GM18505 (cell line): ENCODE measurements around the gene GLI1.
A peak's percentile ranks its signal among the peaks of the same experiment; 100 is the strongest.
"Not testable (repeated sequence)": the region's sequence is repeated elsewhere in the genome, so short reads cannot be mapped to it uniquely, and the experiment has no call there.

Experiments used
- ATAC-seq: cut with Tn5 transposase; IDR thresholded peaks from one replicate; pipeline ENCODE4 v1.9.1; 2021; ENCODE audit not compliant: unreplicated experiment
- POLR2A ChIP-seq: IDR thresholded peaks from 4 replicates; pipeline ENCODE4 v1.6.1; 2011; ENCODE audit warnings: borderline replicate concordance; ENCODE audit not compliant: insufficient read depth, insufficient read length; ENCODE audit errors: extremely low read depth

GLI1 gene

GRCh38 chr12:57459750-57460467, at the start of gene GLI1:
GLI1 (plus strand) TSS chr12:57459785; CDS start chr12:57463692, 3,907 bp downstream.
- TF ChIP-seq POLR2A = no peak
- ATAC-seq = no peak

- ATAC-seq = no peak
- no peak for TF ChIP-seq POLR2A
Observed at GRCh38 chr12:57410534-57410933, 49.1 kb upstream of the GLI1 start.

GRCh38 chr12:57414160-57414559, 45.4 kb upstream of the GLI1 start:
- ATAC-seq = not testable (repeated sequence)

GRCh38 chr12:57415088-57415487, 44.5 kb upstream of the GLI1 start:
- ATAC-seq = no peak
- TF ChIP-seq POLR2A = no peak

- no peak for TF ChIP-seq POLR2A
- ATAC-seq = no peak
Observed at GRCh38 chr12:57416039-57416996, 43.3 kb upstream of the GLI1 start.

- ATAC-seq = no peak
Observed at GRCh38 chr12:57418255-57418654, 41.3 kb upstream of the GLI1 start.

GRCh38 chr12:57419495-57419894, 40.1 kb upstream of the GLI1 start:
- ATAC-seq = no peak
- TF ChIP-seq POLR2A = no peak

More at GRCh38 chr12:57418255-57418654, 41.3 kb upstream of the GLI1 start:
- no peak for TF ChIP-seq POLR2A

- no peak for ATAC-seq
- no peak for TF ChIP-seq POLR2A
Observed at GRCh38 chr12:57420482-57420881, 39.1 kb upstream of the GLI1 start.

GRCh38 chr12:57426948-57427347, 32.6 kb upstream of the GLI1 start:
- not testable (repeated sequence) for ATAC-seq

GRCh38 chr12:57428965-57429364, 30.6 kb upstream of the GLI1 start:
- no peak for TF ChIP-seq POLR2A
- no peak for ATAC-seq

GRCh38 chr12:57429473-57430111, 30.0 kb upstream of the GLI1 start:
- no peak for ATAC-seq

GRCh38 chr12:57430112-57430930, 29.3 kb upstream of the GLI1 start:
- peak; percentile 44 for ATAC-seq
- no peak for TF ChIP-seq POLR2A

More at GRCh38 chr12:57429473-57430111, 30.0 kb upstream of the GLI1 start:
- no peak for TF ChIP-seq POLR2A
